Body of pancreas (tissue), 4 donors: ENCODE results near the gene CCM2. TPM values are rescaled to one million over a fixed set of nuclear protein-coding genes. Genes with fewer than 3 reads are reported as not detected.

Experiments
- ATAC-seq: fragments of 150-250 bp; one replicate; pipeline ENCODE4 v1.9.1; 2016
- DNase-seq, 4 donors: peaks; one replicate each; pipeline ENCODE4 v3.0.0-alpha.2; 2019
- H3K27ac ChIP-seq, 4 donors: fragments of 200-600 bp; sonication (generic); 1 replicate in 3 of 4; 2 replicates in 1 of 4; pipeline versions ENCODE4 v1.5.1 to v1.6.1; 2016 to 2019; ENCODE audit warnings: mild to moderate bottlenecking in 1 of 4, mixed read lengths in 1 of 4, moderate library complexity in 1 of 4
- H3K27me3 ChIP-seq, 2 donors: fragments of 200-600 bp; sonication (generic); one replicate each; pipeline ENCODE4 v1.6.0; 2016; ENCODE audit warnings: mild to moderate bottlenecking in 1 of 2
- H3K36me3 ChIP-seq, 2 donors: fragments of 200-600 bp; sonication (generic); replicated peaks in 1 of 2; 2 replicates each; pipeline ENCODE4 v1.5.1; 2016; ENCODE audit warnings: low read depth in 2 of 2; ENCODE audit not compliant: insufficient read depth in 1 of 2
- H3K4me1 ChIP-seq: fragments of 200-600 bp; sonication (generic); one replicate; pipeline ENCODE4 v1.6.0; 2016
- H3K4me3 ChIP-seq, 2 donors: fragments of 200-600 bp; sonication (generic); 1 replicate in 1 of 2; 2 replicates in 1 of 2; pipeline ENCODE4 v1.5.1; 2016 to 2019
- H3K9me3 ChIP-seq, 3 donors: fragments of 200-600 bp; sonication (generic); 1 replicate in 2 of 3; 2 replicates in 1 of 3; pipeline ENCODE4 v1.5.1; 2016
- POLR2A ChIP-seq, 3 donors: fragments of 450-650 bp; IDR thresholded peaks; one replicate each; pipeline ENCODE4 v1.6.1; 2016; ENCODE audit warnings: antibody characterized with exemption in 3 of 3, mild to moderate bottlenecking in 2 of 3
- WGBS, 2 donors: methylation state at CpG; one replicate each; pipeline ENCODE4 v1.1.5; 2017; 5-methylcytosine and 5-hydroxymethylcytosine counted together
- intact Hi-C: fragments of 100-400 bp; cut with DNase I; formaldehyde crosslinking; loops from one replicate; pipeline ENCODE4 v1.15.1; 2023
- total RNA-seq, 2 donors: library from RNA; depleted of rRNA; stranded (reverse); fragments of >200 nt; gene quantifications; one replicate each; pipeline ENCODE4 v1.1.0, GENCODE V29; 2016
- TF ChIP-seq, protein P1 (sequence below), 7 experiments: fragments of 450-650 bp in 4 of 7; fragments of 200-600 bp in 3 of 7; sonication (generic) in 3 of 7; IDR thresholded peaks; one replicate each; pipeline ENCODE4 v1.5.1; 2016 to 2019; ENCODE audit warnings: antibody characterized with exemption in 7 of 7

The CCM2 gene
- total RNA-seq, 2 donors from 2014 or later: 19.4 to 22.3 TPM

DNA sequence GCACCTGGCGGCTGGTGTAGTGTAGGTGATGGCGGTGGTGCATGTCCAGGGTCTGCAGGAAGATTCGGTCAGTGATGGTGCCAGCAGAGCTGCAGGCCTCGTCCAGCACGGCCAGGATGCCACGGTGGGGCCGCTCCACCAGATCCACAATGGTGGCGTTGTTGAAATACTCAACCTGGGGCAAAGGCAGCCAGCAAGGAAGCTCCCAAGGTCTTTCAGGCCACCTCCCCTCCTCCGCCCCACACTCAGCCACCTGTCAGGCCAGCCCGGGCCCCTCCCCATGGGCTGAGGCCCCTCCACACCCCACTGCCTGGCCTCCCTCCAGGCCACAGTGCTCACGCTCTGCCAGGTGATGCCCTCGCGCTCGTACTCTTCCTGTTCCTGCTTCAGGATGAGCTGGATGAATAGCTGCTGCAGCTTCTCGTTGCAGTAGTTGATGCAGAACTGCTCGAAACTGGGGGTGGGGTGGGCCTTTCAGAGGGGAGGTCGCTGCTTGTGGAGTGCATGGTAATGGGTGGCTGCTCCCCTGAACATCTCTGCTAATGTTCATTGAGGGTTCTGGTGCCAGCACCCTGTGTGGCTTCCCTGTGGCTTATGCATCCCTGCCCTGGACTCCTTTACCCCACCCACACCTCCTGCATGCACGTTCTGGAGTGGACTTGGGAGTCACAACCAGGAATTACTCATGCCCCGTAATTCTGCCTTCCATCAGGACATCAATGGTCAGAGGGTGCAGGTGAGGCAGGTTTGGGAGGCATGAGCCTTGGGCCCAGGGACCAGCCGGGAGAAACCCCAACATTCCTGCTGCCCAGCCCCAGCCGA is 30.1 kb upstream of the CCM2 start:
- ATAC-seq (no peak), DNase-seq (no peak)
- TF ChIP-seq POLR2A (IDR thresholded peaks at IDR 0.05): no peak
- TF ChIP-seq, protein P1, sequence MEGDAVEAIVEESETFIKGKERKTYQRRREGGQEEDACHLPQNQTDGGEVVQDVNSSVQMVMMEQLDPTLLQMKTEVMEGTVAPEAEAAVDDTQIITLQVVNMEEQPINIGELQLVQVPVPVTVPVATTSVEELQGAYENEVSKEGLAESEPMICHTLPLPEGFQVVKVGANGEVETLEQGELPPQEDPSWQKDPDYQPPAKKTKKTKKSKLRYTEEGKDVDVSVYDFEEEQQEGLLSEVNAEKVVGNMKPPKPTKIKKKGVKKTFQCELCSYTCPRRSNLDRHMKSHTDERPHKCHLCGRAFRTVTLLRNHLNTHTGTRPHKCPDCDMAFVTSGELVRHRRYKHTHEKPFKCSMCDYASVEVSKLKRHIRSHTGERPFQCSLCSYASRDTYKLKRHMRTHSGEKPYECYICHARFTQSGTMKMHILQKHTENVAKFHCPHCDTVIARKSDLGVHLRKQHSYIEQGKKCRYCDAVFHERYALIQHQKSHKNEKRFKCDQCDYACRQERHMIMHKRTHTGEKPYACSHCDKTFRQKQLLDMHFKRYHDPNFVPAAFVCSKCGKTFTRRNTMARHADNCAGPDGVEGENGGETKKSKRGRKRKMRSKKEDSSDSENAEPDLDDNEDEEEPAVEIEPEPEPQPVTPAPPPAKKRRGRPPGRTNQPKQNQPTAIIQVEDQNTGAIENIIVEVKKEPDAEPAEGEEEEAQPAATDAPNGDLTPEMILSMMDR (IDR thresholded peaks at IDR 0.05): no peak
- no peaks in the 10 kb centered on the region for H3K27me3 ChIP-seq
- H3K4me3 ChIP-seq: no peak overlapping the region
- H3K27ac ChIP-seq: no peak overlapping the region
- WGBS, 2 donors: 76 to 79% methylated on average over 15 to 21 of the region's 21 CpGs
- peaks cover 5% of the 10 kb centered on the region for H3K4me1 ChIP-seq
- no peaks in the 10 kb centered on the region for H3K36me3 ChIP-seq
- H3K9me3 ChIP-seq: no peaks in the 10 kb centered on the region
- intact Hi-C loops: loop anchor here (5.0 kb wide), 1 partner anchor 162 kb away; no protein-coding TSS in a partner anchor

DNA sequence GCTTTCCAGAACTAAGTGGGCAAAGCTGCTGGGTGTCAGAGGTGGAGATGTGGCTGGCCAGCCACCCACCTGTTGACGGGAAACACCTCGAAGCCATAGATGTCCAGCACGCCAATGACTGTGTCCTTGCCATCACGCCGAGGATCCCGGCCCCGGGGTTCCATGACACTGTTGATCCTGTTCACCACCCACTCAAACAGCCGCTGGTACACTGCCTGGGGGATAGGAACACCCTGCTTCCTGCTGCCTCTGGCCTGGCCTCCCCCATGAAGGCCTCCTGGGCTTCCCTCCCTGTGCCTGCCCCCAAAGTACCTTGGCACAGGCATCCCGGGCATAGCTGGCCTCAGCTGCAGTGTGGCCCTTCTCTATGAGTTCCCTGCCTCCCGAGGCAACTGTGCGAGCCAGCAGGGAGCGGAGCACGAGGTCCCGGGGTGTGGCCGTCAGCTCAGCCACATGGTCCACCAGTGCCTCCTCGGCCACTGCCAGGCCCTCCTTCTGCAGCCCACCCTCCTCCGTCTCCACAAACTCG is 29.4 kb upstream of the CCM2 start:
- 71 to 79% methylated on average over 13 to 18 of the region's 18 CpGs for WGBS, 2 donors
- intact Hi-C loops: loop anchor here (5.0 kb wide), 1 partner anchor 162 kb away; no protein-coding TSS in a partner anchor
- TF ChIP-seq POLR2A (IDR thresholded peaks at IDR 0.05): no peak
- TF ChIP-seq, protein P1 (IDR thresholded peaks at IDR 0.05): no peak
- Histone ChIP-seq H3K27ac (no peak overlapping the region), H3K27me3 (no peaks in the 10 kb centered on the region), H3K9me3 (no peaks in the 10 kb centered on the region), H3K4me3 (no peak overlapping the region), H3K36me3 (no peaks in the 10 kb centered on the region), H3K4me1 (peaks cover 5% of the 10 kb centered on the region)
- ATAC-seq: no peak
- DNase-seq: no peak

DNA sequence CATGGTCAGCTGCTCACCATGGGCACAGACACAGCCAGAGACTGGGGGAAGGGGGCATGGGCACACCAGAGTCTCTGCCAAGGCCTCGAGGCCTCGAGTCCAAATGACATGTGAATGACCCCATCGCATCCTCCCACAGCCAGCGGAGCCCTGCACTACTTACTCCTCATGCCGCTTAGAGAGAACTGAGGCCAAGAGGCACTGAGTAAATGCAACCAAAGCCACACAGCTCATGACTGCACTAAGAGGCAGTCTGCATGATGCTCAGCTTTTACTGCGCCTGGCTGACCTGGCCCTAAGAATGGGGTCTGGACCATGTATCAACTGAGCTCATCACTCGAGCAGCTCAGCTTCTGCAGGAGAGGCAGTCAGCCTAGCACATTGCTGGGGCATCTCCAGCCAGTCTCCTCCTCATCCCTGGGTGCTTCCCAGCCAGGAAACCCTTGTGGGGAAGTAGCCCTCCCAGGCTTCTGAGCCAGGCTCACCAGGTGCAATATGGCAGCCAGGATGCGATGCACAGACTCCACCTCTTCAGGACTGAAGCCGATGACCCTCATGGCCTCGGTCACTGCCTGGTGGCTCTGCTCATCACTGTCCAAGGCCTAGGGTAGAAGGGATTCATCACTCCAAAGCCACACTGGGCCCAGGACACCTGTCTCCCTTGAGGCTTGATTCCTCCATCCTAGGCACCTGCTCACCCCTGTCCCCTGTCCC is 28.7 kb upstream of the CCM2 start:
- no peak overlapping the region for H3K27ac ChIP-seq
- peaks cover 5% of the 10 kb centered on the region for H3K4me1 ChIP-seq
- no peak for DNase-seq
- no peak overlapping the region for H3K4me3 ChIP-seq
- 81 to 83% methylated on average over 7 to 10 of the region's 10 CpGs for WGBS, 2 donors
- H3K36me3 ChIP-seq: no peaks in the 10 kb centered on the region
- no peaks in the 10 kb centered on the region for H3K9me3 ChIP-seq
- intact Hi-C loops: loop anchor here (5.0 kb wide), 1 partner anchor 161 kb away; no protein-coding TSS in a partner anchor
- TF ChIP-seq POLR2A (IDR thresholded peaks at IDR 0.05): no peak
- TF ChIP-seq, protein P1 (IDR thresholded peaks at IDR 0.05): no peak
- H3K27me3 ChIP-seq: no peaks in the 10 kb centered on the region
- no peak for ATAC-seq

DNA sequence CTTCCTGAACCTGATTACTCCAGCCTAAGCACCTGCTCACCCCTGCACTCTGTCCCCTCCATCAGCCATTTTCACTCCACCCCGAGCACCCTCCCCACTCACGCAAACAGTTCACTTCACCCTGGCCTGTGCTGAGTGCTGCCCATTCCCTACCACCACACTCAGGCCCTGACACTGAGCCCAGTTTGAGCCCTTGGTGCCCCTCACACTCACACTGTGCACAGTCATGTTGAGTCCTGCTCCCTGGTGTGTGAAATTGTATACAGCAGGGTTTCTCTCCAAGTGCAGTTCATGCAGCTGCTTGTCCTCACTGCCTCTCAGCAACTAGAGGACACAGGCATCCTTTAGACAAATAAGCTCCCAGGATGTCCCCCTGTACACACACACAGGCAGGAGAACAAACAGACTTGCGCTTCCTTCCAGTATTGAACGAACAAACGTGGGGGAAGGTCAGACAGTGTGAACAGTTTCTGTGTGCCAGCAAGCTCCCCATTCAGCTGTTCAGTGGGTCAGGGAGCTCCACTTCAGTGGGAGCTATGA is 28.0 kb upstream of the CCM2 start:
- intact Hi-C loops: loop anchor here (5.0 kb wide), 1 partner anchor 160 kb away; no protein-coding TSS in a partner anchor
- 37 to 61% methylated on average over 5 of the region's 5 CpGs for WGBS, 2 donors
- no peak for DNase-seq

More for the DNA sequence above, 28.0 kb upstream of the CCM2 start:
- H3K27me3 ChIP-seq: no peaks in the 10 kb centered on the region
- no peak for ATAC-seq
- H3K27ac ChIP-seq: no peak overlapping the region
- H3K36me3 ChIP-seq: no peaks in the 10 kb centered on the region
- no peak overlapping the region for H3K4me3 ChIP-seq
- H3K4me1 ChIP-seq: peaks cover 5% of the 10 kb centered on the region
- H3K9me3 ChIP-seq: no peaks in the 10 kb centered on the region
- TF ChIP-seq, protein P1 (IDR thresholded peaks at IDR 0.05): no peak
- TF ChIP-seq POLR2A (IDR thresholded peaks at IDR 0.05): no peak
